GM23248 (cell line): ENCODE measurements around the gene ATP6V1C2. TPM values are rescaled to one million over a fixed set of nuclear protein-coding genes. Genes with fewer than 3 reads are reported as not detected.

ENCODE experiments used
- DNase-seq: peaks from one replicate; pipeline ENCODE4 v3.0.0-alpha.2; 2015
- H2AFZ ChIP-seq: fragments of 200-600 bp; sonication (generic); 2 replicates; pipeline ENCODE4 v1.6.1; 2016; ENCODE audit warnings: antibody characterized with exemption
- H3F3A ChIP-seq: fragments of 200-600 bp; sonication (generic); 2 replicates; pipeline ENCODE4 v1.6.1; 2016; ENCODE audit warnings: mild to moderate bottlenecking, antibody characterized with exemption, mixed run types; ENCODE audit not compliant: insufficient read depth
- H3K27ac ChIP-seq: fragments of 200-600 bp; sonication (generic); 2 replicates; pipeline ENCODE4 v1.5.1; 2016; ENCODE audit warnings: mild to moderate bottlenecking
- H3K27me3 ChIP-seq: fragments of 200-600 bp; sonication (generic); replicated peaks from 2 replicates; pipeline ENCODE4 v1.6.1; 2016; ENCODE audit warnings: mild to moderate bottlenecking; ENCODE audit not compliant: insufficient read depth
- H3K36me3 ChIP-seq: fragments of 200-600 bp; sonication (generic); 2 replicates; pipeline ENCODE4 v1.6.1; 2016; ENCODE audit warnings: low read depth, mild to moderate bottlenecking
- H3K4me1 ChIP-seq: fragments of 200-600 bp; sonication (generic); 2 replicates; pipeline ENCODE4 v1.6.1; 2016; ENCODE audit warnings: mild to moderate bottlenecking; ENCODE audit not compliant: insufficient read depth
- H3K4me2 ChIP-seq: fragments of 200-600 bp; sonication (generic); one replicate; pipeline ENCODE4 v1.6.1; 2016; ENCODE audit warnings: mild to moderate bottlenecking; ENCODE audit not compliant: unreplicated experiment
- H3K4me3 ChIP-seq: fragments of 200-600 bp; sonication (generic); 2 replicates; pipeline ENCODE4 v1.5.1; 2016; ENCODE audit warnings: mild to moderate bottlenecking
- H3K79me2 ChIP-seq: fragments of 200-600 bp; sonication (generic); 2 replicates; pipeline ENCODE4 v1.6.1; 2016; ENCODE audit warnings: mild to moderate bottlenecking; ENCODE audit not compliant: insufficient read depth
- H3K9ac ChIP-seq: fragments of 200-600 bp; sonication (generic); 2 replicates; pipeline ENCODE4 v1.6.1; 2016; ENCODE audit warnings: mild to moderate bottlenecking
- H3K9me2 ChIP-seq: fragments of 200-600 bp; sonication (generic); 2 replicates; pipeline ENCODE4 v1.6.1; 2016; ENCODE audit warnings: mixed run types, mild to moderate bottlenecking, moderate library complexity; ENCODE audit not compliant: insufficient read depth
- H3K9me3 ChIP-seq: fragments of 200-600 bp; sonication (generic); one replicate; pipeline ENCODE4 v1.6.1; 2017; ENCODE audit warnings: low read depth
- H4K20me1 ChIP-seq: fragments of 200-600 bp; sonication (generic); 2 replicates; pipeline ENCODE4 v1.6.0; 2016; ENCODE audit not compliant: insufficient read depth
- EZH2 ChIP-seq: fragments of 200-600 bp; sonication (generic); IDR thresholded peaks from 2 replicates; pipeline ENCODE4 v1.6.1; 2018; ENCODE audit warnings: antibody characterized with exemption, mild to moderate bottlenecking; ENCODE audit not compliant: insufficient read depth, poor library complexity, severe bottlenecking
- EZH2phosphoT487 ChIP-seq: fragments of 200-600 bp; sonication (generic); IDR thresholded peaks from 2 replicates; pipeline ENCODE4 v1.6.1; 2018; ENCODE audit warnings: antibody characterized with exemption, moderate library complexity, mild to moderate bottlenecking, low read depth; ENCODE audit not compliant: insufficient read depth
- WGBS, 2 experiments: methylation state at CpG; one replicate each; pipeline ENCODE4 v1.1.6; 2015 to 2017; ENCODE audit warnings: low lambda C conversion rate in 2 of 2, low coverage in 1 of 2; ENCODE audit errors: missing lambda C conversion rate in 2 of 2; 5-methylcytosine and 5-hydroxymethylcytosine counted together
- in situ Hi-C: fragments of 300-500 bp; cut with MboI; formaldehyde crosslinking; loops from 2 replicates; pipeline ENCODE4 v1.15.0; 2020
- polyA plus RNA-seq: library from polyadenylated mRNA; unstranded; fragments of >200 nt; fragmentation: Nextera tagmentation; extraction: Ambion mirVana; gene quantifications from 2 replicates; pipeline ENCODE4 v1.2.1, GENCODE V29; 2016
- total RNA-seq: library from RNA; depleted of rRNA; stranded (reverse); fragments of >200 nt; shearing (Covaris generic); gene quantifications from 2 replicates; pipeline ENCODE4 v1.2.3, GENCODE V29; 2014

The ATP6V1C2 gene
- total and polyA plus RNA-seq, 2 experiments from 2014 or later = 0.53 TPM; not detected in 1

- H3K79me2 ChIP-seq = peaks cover 4% of the 10 kb centered on the region; the same call in 1 of the 2 replicates
- H4K20me1 ChIP-seq = no peaks in the 10 kb centered on the region
- H3K9ac ChIP-seq = no peak overlapping the region
- H3K36me3 ChIP-seq = peaks cover 52% of the 10 kb centered on the region; the same call in 1 of the 2 replicates
- TF ChIP-seq EZH2phosphoT487 = no peak
- TF ChIP-seq EZH2 = no peak
- in situ Hi-C loops = no loop called here
- H3K4me2 ChIP-seq = no peak overlapping the region
- no peak for DNase-seq
- H3F3A ChIP-seq = no peaks in the 10 kb centered on the region
- H3K27ac ChIP-seq = no peak overlapping the region
- no peaks in the 10 kb centered on the region for H3K9me3 ChIP-seq
- H3K27me3 ChIP-seq = no peaks in the 10 kb centered on the region
- H2AFZ ChIP-seq = no peak overlapping the region
- H3K9me2 ChIP-seq = no peaks in the 10 kb centered on the region
- 96 to 98% methylated on average over 4 of the region's 4 CpGs for WGBS, 2 experiments
- no peaks in the 10 kb centered on the region for H3K4me1 ChIP-seq
- no peak overlapping the region for H3K4me3 ChIP-seq
Measured at GRCh38 chr2:10783421-10783820, 62.0 kb downstream of the ATP6V1C2 start.

- H3K4me3 ChIP-seq = no peak overlapping the region
- no peak overlapping the region for H3K9ac ChIP-seq
- H3F3A ChIP-seq = 0 out of 2 replicates have a peak, but pooled peaks cover 5% of the 10 kb centered on the region
- no peaks in the 10 kb centered on the region for H3K9me3 ChIP-seq
- in situ Hi-C loops = no loop called here
- no peaks in the 10 kb centered on the region for H3K9me2 ChIP-seq
- no peak for DNase-seq
- H3K4me2 ChIP-seq = no peak overlapping the region
- no peak for TF ChIP-seq EZH2phosphoT487
- no peak for TF ChIP-seq EZH2
- no peak overlapping the region for H2AFZ ChIP-seq
- 78 to 82% methylated on average over 9 of the region's 9 CpGs for WGBS, 2 experiments
- H3K36me3 ChIP-seq = peaks cover 65% of the 10 kb centered on the region; the same call in 1 of the 2 replicates
- H4K20me1 ChIP-seq = no peaks in the 10 kb centered on the region
- H3K4me1 ChIP-seq = no peaks in the 10 kb centered on the region
- peaks cover 4% of the 10 kb centered on the region; the same call in 1 of the 2 replicates for H3K79me2 ChIP-seq
- no peaks in the 10 kb centered on the region for H3K27me3 ChIP-seq
- H3K27ac ChIP-seq = no peak overlapping the region
Measured at GRCh38 chr2:10784719-10785118, 63.3 kb downstream of the ATP6V1C2 start.

DNA sequence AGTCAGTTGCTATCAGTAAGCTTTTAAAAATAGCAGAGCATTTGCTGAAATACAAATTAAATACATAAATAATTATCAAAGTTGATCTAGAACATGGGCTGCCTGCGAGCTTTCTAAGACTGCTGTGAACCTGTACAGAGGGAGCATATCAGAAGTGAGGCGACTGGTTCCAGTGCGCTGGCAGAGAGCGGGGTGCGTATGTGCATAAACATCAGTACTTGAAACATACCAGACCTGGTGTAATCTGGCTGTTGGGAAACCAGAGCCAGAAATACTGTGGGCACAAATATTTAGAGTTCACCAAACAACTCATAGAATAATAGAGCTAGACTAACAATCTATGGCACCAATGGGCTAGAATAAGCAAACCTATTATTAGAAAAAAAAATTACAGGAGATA, 63.8 kb downstream of the ATP6V1C2 start:
- no peaks in the 10 kb centered on the region for H3K27me3 ChIP-seq
- H3K4me1 ChIP-seq = no peaks in the 10 kb centered on the region
- no peak for TF ChIP-seq EZH2phosphoT487
- TF ChIP-seq EZH2 = no peak
- H3F3A ChIP-seq = 0 out of 2 replicates have a peak, but pooled peaks cover 5% of the 10 kb centered on the region
- no peaks in the 10 kb centered on the region for H3K9me2 ChIP-seq
- no peak overlapping the region for H3K27ac ChIP-seq
- H3K79me2 ChIP-seq = peaks cover 4% of the 10 kb centered on the region; the same call in 1 of the 2 replicates
- in situ Hi-C loops = no loop called here
- H3K4me2 ChIP-seq = no peak overlapping the region
- H3K36me3 ChIP-seq = peaks cover 67% of the 10 kb centered on the region; the same call in 1 of the 2 replicates
- H4K20me1 ChIP-seq = no peaks in the 10 kb centered on the region
- H3K9ac ChIP-seq = no peak overlapping the region
- WGBS, 2 experiments = 96 to 97% methylated on average over 5 of the region's 5 CpGs
- no peak overlapping the region for H2AFZ ChIP-seq
- DNase-seq = no peak
- no peak overlapping the region for H3K4me3 ChIP-seq
- no peaks in the 10 kb centered on the region for H3K9me3 ChIP-seq

DNA sequence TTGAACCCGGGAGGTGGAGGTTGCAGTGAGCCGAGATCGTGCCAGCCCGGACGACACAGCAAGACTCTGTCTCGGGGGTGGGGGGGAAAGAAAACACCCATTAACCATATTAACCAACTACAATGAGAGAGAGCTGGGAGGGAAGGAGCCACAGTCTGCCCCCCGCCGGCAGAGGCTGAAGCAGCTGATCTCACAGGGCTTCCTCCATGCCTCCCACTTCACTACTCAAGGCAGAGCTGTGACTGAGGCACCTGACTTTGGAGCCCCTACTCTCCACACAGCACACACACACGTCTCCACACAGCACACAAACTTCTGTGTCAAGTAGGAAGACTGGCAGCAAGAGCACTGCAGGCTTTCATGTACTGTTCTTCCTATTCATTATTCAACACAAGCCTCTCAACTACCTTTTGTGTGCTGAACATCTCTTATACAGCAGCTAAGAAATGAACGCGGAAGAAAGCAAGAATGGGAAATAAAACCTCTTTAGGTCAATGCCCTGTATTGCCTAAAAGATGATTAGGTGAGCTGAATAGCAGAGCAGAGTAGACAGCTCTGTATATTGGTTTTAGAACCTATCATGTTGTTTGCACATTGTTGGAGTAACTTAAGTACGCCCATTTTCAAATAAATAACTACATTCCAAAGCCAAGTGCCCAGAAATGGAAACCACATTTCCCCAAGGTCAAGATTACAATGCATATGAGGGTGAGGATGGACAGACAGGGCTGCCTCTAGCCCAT, 65.0 kb downstream of the ATP6V1C2 start:
- no peak for DNase-seq
- Histone ChIP-seq H3K4me2 (no peak overlapping the region), H4K20me1 (no peaks in the 10 kb centered on the region), H3K9ac (no peak overlapping the region), H3K9me2 (no peaks in the 10 kb centered on the region), H3K4me1 (no peaks in the 10 kb centered on the region), H3F3A (0 out of 2 replicates have a peak, but pooled peaks cover 5% of the 10 kb centered on the region), H3K4me3 (no peak overlapping the region), H3K27ac (no peak overlapping the region), H3K27me3 (no peaks in the 10 kb centered on the region), H3K79me2 (peaks cover 4% of the 10 kb centered on the region; the same call in 1 of the 2 replicates), H2AFZ (no peak overlapping the region), H3K36me3 (peaks cover 66% of the 10 kb centered on the region; the same call in 1 of the 2 replicates), H3K9me3 (no peaks in the 10 kb centered on the region)
- in situ Hi-C loops = no loop called here
- TF ChIP-seq EZH2 = no peak
- no peak for TF ChIP-seq EZH2phosphoT487
- WGBS, 2 experiments = 93 to 94% methylated on average over 10 to 12 of the region's 12 CpGs
